ENCODE data around the gene SLC22A17.
A peak's percentile ranks its signal among the peaks of the same experiment; 100 is the strongest.
"Not testable (repeated sequence)": the region's sequence is repeated elsewhere in the genome, so short reads cannot be mapped to it uniquely, and the experiment has no call there.

The SLC22A17 gene

GRCh38 chr14:23352506-23353432 lies at the start of gene SLC22A17:
SLC22A17 (minus strand) TSS chr14:23352887.
- DNase-seq = peak; percentile 74

- no peak for DNase-seq
Measured at GRCh38 chr14:23401291-23401690, 48.6 kb upstream of the SLC22A17 start.

- not testable (repeated sequence) for DNase-seq
Measured at GRCh38 chr14:23400496-23401149, 47.9 kb upstream of the SLC22A17 start.

- no peak for DNase-seq
Measured at GRCh38 chr14:23399591-23399990, 46.9 kb upstream of the SLC22A17 start.

- DNase-seq = no peak
Measured at GRCh38 chr14:23399136-23399535, 46.4 kb upstream of the SLC22A17 start.

- no peak for DNase-seq
Measured at GRCh38 chr14:23398348-23398747, 45.7 kb upstream of the SLC22A17 start.

GRCh38 chr14:23396781-23397407 lies 44.2 kb upstream of the SLC22A17 start:
- DNase-seq = no peak

- DNase-seq = no peak
Measured at GRCh38 chr14:23396126-23396525, 43.4 kb upstream of the SLC22A17 start.

GRCh38 chr14:23392613-23393012 lies 39.9 kb upstream of the SLC22A17 start:
- DNase-seq = no peak

GRCh38 chr14:23389871-23390270 lies 37.2 kb upstream of the SLC22A17 start:
- DNase-seq = not testable (repeated sequence)

- no peak for DNase-seq
Measured at GRCh38 chr14:23389396-23389795, 36.7 kb upstream of the SLC22A17 start.

- no peak for DNase-seq
Measured at GRCh38 chr14:23388996-23389395, 36.3 kb upstream of the SLC22A17 start.

- DNase-seq = no peak
Measured at GRCh38 chr14:23387916-23388882, 35.5 kb upstream of the SLC22A17 start.

- DNase-seq = no peak
Measured at GRCh38 chr14:23386999-23387398, 34.3 kb upstream of the SLC22A17 start.

GRCh38 chr14:23386266-23386657 lies 33.6 kb upstream of the SLC22A17 start:
- not testable (repeated sequence) for DNase-seq

- no peak for DNase-seq
Measured at GRCh38 chr14:23385642-23386265, 33.1 kb upstream of the SLC22A17 start.

- no peak for DNase-seq
Measured at GRCh38 chr14:23385244-23385641, 32.6 kb upstream of the SLC22A17 start.

GRCh38 chr14:23384364-23385080 lies 31.8 kb upstream of the SLC22A17 start:
- no peak for DNase-seq

- DNase-seq = no peak
Measured at GRCh38 chr14:23382731-23383440, 30.2 kb upstream of the SLC22A17 start.

GRCh38 chr14:23382276-23382675 lies 29.6 kb upstream of the SLC22A17 start:
- no peak for DNase-seq

GRCh38 chr14:23381871-23382270 lies 29.2 kb upstream of the SLC22A17 start:
- no peak for DNase-seq
